Islet precursor cell (in vitro differentiated cells): Measurements from ENCODE around the gene GZMM.
"Not testable (repeated sequence)": the region's sequence is repeated elsewhere in the genome, so short reads cannot be mapped to it uniquely, and the experiment has no call there.

Experiments used
- DNase-seq: peaks from one replicate; pipeline ENCODE4 v3.0.0-alpha.2; 2018

The GZMM gene

DNA sequence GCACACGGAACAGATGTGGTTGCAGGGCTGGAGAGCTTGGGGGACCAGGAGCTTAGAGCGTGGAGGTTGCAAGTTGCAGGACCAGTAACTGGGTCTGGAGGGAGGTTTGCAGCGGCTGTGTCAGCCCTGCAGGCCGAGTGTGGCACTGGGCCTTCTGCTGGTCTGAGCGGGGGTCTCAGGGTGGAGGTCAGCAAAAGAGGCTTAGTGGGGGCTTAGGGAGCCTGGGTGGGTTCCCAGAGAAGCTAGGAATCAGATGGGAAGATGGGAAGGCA lies 40.1 kb downstream of the GZMM start:
- DNase-seq = no peak

GRCh38 chr19:584240-585001 lies 40.6 kb downstream of the GZMM start:
- DNase-seq = peak; percentile 86

DNA sequence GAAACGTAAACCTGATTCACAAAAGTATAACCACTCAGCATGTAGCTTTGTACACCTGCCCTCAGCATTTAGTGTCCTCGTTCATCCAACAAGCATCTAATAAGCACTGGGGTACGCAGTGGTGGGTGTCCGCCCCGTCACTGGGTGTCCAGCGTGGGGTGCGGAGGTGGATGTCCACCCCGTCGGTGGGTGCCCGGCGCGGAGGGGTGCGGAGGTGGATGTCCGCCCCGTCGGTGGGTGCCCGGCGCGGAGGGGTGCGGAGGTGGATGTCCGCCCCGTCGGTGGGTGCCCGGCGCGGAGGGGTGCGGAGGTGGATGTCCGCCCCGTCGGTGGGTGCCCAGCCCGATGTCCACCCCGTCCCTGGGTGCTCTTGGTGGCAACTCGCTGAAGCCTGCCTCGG lies 41.3 kb downstream of the GZMM start:
- not testable (repeated sequence) for DNase-seq

- no peak for DNase-seq
These were observed 41.8 kb downstream of the GZMM start for GRCh38 chr19:585551-586110.

- peak; percentile 93 for DNase-seq
These were observed 44.4 kb downstream of the GZMM start for GRCh38 chr19:588093-588740.

- DNase-seq = no peak
These were observed 45.2 kb downstream of the GZMM start for GRCh38 chr19:588741-589692.

DNA sequence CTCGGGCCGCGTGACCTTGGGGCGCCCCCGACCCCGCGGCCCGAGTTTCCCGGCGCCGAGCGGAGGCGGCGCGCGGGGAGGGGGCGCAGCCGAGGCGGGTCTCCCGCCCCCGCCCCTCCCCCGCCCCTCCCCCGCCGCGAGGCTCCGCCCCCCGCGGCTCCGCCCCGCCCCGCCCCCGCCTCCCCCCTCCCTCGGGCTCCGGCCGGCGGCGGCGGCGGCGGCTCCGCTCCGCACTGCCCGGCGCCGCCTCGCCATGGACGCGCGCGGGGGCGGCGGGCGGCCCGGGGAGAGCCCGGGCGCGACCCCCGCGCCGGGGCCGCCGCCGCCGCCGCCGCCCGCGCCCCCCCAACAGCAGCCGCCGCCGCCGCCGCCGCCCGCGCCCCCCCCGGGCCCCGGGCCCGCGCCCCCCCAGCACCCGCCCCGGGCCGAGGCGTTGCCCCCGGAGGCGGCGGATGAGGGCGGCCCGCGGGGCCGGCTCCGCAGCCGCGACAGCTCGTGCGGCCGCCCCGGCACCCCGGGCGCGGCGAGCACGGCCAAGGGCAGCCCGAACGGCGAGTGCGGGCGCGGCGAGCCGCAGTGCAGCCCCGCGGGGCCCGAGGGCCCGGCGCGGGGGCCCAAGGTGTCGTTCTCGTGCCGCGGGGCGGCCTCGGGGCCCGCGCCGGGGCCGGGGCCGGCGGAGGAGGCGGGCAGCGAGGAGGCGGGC lies 46.0 kb downstream of the GZMM start, which contains the start of gene HCN2:
Gene HCN2, plus strand, starts transcription at position 189 of the 703 bp plus-strand sequence. Its CDS starts 65 bp downstream, at position 254.
- no peak for DNase-seq

DNA sequence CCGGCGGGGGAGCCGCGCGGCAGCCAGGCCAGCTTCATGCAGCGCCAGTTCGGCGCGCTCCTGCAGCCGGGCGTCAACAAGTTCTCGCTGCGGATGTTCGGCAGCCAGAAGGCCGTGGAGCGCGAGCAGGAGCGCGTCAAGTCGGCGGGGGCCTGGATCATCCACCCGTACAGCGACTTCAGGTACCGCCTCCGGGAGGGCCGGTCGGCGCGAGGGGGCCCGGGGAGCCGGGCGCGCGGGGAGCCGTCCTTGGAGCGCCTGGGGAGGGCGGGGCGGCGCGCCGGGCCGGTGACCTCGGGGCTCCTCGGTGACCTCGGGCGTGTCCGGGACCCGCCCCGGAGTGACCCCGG lies 46.5 kb downstream of the GZMM start:
- no peak for DNase-seq

- DNase-seq = no peak
These were observed 46.9 kb downstream of the GZMM start for GRCh38 chr19:590750-591098.

DNA sequence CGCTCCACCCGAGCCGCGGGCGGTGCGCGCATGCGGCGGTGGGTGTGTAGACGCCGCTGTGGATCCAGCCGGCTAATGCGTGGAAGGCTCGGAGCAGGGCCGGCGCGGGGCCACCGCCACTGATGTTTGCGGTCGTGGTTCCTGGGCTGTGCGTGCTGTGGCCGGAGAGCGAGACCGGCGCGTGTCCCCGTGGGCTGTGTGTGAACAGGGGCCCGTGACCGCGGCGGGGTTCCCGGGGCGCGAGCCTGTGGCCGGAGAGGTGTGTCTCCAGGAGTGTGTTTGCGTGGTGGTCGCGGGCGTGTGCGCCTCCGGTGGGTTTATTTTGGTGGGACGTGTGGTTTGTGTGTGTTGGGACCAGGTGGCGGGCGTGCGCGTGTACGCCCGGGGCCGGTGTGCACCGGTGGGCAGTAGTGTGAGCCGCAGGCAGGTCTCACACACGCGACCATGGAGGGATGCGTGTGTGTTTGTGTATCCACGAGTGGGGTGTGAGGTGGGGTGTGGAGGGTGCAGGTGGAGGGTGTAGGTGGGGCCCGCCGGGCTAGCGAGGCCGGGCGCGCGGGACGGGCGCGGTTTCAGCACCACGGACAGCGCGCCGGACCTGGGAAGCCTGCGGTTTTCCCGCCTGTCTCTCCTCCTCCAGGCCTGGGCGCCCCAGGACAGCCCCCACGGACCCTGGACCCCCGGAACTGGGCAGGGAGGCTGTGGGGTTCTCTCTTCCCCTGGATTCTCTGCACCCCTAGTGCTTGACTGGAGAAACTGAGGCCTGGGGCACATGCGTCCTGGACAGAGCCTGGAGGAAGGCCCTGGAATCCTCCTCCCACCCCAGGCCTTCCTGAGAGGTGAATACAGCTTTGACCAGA lies 47.5 kb downstream of the GZMM start:
- DNase-seq = peak; percentile 77

GRCh38 chr19:592101-592500 lies 48.2 kb downstream of the GZMM start:
- no peak for DNase-seq

DNA sequence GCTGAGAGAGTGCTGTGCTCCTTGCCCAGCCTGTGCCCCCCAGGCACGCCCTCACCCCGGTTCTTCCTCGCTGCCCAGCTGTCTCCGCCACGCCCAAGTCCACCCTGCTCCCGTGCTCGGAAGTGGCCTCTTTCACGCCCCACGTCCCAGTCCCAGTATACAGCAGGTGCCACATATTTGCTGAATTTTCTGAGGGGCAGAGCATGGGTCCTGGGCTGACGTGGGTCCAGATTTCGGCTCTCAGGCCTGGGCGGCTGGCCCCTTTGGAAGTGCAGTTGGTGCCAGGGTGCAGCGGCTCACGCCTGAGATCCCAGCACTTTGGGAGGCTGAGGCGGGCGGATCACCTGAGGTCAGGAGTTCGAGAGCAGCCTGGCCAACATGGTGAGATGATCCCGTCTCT lies 49.2 kb downstream of the GZMM start:
- no peak for DNase-seq

- DNase-seq = no peak
These were observed 49.7 kb downstream of the GZMM start for GRCh38 chr19:593505-593904.

GRCh38 chr19:594265-594870 lies 50.5 kb downstream of the GZMM start:
- DNase-seq = no peak

DNA sequence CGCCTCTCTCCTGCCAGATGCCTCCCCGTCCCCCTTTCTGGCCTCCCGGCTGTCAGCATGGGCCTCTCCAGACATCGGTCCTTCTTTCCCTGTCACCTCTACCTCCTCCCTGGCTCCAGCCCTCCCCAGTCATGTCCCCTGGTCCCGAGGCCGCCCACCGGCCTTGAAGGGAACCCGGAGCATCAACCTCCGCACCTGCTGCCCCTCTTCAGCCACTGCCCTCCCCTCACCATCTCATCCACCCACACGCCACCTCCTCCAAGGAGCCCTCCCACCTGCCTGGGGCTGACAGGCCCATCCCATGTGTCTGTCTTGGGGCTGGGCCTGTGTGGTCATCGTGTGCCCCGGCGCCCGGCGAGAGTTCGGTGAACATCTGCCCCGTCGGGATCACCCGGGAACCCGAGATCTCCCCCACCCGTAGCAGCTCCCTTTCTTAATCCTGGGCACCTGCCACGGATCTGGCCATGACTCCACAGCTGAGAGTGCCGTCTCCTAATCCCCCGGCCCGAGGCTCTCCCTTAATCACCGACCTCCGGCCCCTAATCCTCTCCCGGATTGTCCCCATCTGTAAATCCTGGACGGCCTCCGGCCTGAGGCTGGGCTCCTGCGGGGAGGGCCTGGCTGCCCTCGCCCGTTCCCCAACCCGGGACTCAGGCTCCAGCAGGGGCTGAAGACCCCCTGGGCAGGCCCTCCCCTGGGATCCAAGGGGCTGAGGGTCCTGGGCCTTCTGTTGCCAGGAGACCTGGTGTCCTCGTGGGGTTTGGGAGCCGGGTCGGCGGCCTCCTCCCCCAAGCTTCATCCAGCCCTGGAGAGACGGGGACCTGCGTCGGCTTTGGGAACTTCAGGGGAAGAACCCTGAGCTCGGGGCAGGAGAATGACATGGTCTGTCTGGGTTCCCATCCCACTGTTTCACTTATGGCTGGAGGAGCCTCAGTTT lies 51.7 kb downstream of the GZMM start:
- DNase-seq = no peak

- DNase-seq = no peak
These were observed 52.4 kb downstream of the GZMM start for GRCh38 chr19:596263-596655.

- DNase-seq = no peak
These were observed 53.8 kb downstream of the GZMM start for GRCh38 chr19:597406-598315.
